ENCODE measurements around the gene SLC9A8. TPM values are rescaled to one million over a fixed set of nuclear protein-coding genes. Genes with fewer than 3 reads are reported as not detected.
A peak's percentile ranks its signal among the peaks of the same experiment; 100 is the strongest.

The SLC9A8 gene
- total and polyA plus RNA-seq, 9 of the 15 experiments (the other 6 are each of a cell fraction or from before 2014, with no cell fraction given), result 0.56 to 9.7 (median 5.0) TPM

- H3K4me2 ChIP-seq (ENCODE audit: insufficient read depth, low read length), result peak overlapping the region; percentile 71
- H3K4me3 ChIP-seq, result no peak overlapping the region
- WGBS (ENCODE audit: insufficient coverage, low coverage, missing lambda C conversion rate), result 5% methylated on average over 2 of the region's 2 CpGs
- no peaks in the 10 kb centered on the region for H3K36me3 ChIP-seq (ENCODE audit: control insufficient read depth, insufficient read depth, low read length)
- in situ Hi-C loops (cut with MboI) (no loop called here), intact Hi-C loops (cut with micrococcal nuclease) (loop anchor here (2.0 to 5.0 kb wide), 3 partner anchors 25 to 54 kb away; partner anchors contain the start of genes B4GALT5 and SLC9A8)
- peaks cover 34 to 65% of the 10 kb centered on the region in 2 experiments for H3K4me1 ChIP-seq (replicated peaks in 1 of 2; ENCODE audit: control insufficient read depth in 2 of 2, insufficient read depth in 2 of 2, low read length in 2 of 2)
- H3K27ac ChIP-seq (ENCODE audit: extremely low read depth, low read depth, low read length), result peak overlapping the region; percentile 97
- no peaks in the 10 kb centered on the region for H3K27me3 ChIP-seq (ENCODE audit: control insufficient read depth in 2 of 2, insufficient read depth in 2 of 2, low read length in 2 of 2)
- POLR2A ChIA-PET, result interaction anchor here (1.0 to 2.6 kb wide), 6 partner anchors 8 to 59 kb away, joined by 3 to 14 read pairs (median 6); no protein-coding TSS in a partner anchor
- peak; percentile 9 for ATAC-seq
- no TSS peak for BruUV-seq (replicated peaks)
- no peaks in the 10 kb centered on the region for H3K9me3 ChIP-seq (replicated peaks; ENCODE audit: control insufficient read depth, insufficient read depth, low read depth, low read length)
- DNase-seq (ENCODE audit: extremely low read depth in 1 of 4, low spot score in 3 of 4), result peak in 1 of 4 experiments; percentile 52
- H3K9me1 ChIP-seq (ENCODE audit: control insufficient read depth, insufficient read depth, low read length), result no peaks in the 10 kb centered on the region
- CTCF ChIA-PET (ENCODE audit: low intra/inter-chr PET ratio), result no interaction called here
- H3K9ac ChIP-seq (ENCODE audit: insufficient read depth in 1 of 2, low read depth in 2 of 2, low read length in 2 of 2), result peak overlapping the region; percentile 13 to 77; a peak in 3 of 4 replicates
- FAIRE-seq, result peak; percentile 52
- no peaks in the 10 kb centered on the region for H3K79me2 ChIP-seq (ENCODE audit: control insufficient read depth, insufficient read depth, low read length)
- H4K20me1 ChIP-seq (replicated peaks; ENCODE audit: control insufficient read depth, insufficient read depth, low read length), result no peaks in the 10 kb centered on the region
- peak overlapping the region; percentile 81 for H2AFZ ChIP-seq (ENCODE audit: low read depth, low read length)
- no peak for TF ChIP-seq TGIF2 (CRISPR knock-in tag; IDR thresholded peaks at IDR 0.05)
- TF ChIP-seq NR2C1 (IDR thresholded peaks at IDR 0.05), result 0 out of 2 replicates have a peak, but pooled peaks have one; percentile 19
- peak; percentile 51; the same call in 1 of the 2 replicates for TF ChIP-seq NR2C1 (tag; IDR thresholded peaks at IDR 0.05)
- TF ChIP-seq EGR1 (conservative IDR thresholded peaks at IDR 0.05), result peak; percentile 29; the same call in 1 of the 2 replicates
- peak; percentile 51; the same call in 1 of the 2 replicates for TF ChIP-seq NFIC (IDR thresholded peaks at IDR 0.05)
- TF ChIP-seq BRF2 (IDR thresholded peaks at IDR 0.05; ENCODE audit: borderline replicate concordance, insufficient read depth, insufficient read length), result no peak
- peak; percentile 27 to 40; a peak in 1 of 4 replicates for TF ChIP-seq MAZ (CRISPR knock-in tag; conservative IDR thresholded peaks at IDR 0.05 in 1 of 2, IDR thresholded peaks at IDR 0.05 in 1 of 2)
- peak; percentile 44 for TF ChIP-seq SMAD4 (CRISPR knock-in tag; conservative IDR thresholded peaks at IDR 0.05)
- TF ChIP-seq ZEB2 (IDR thresholded peaks at IDR 0.05), result peak; percentile 34; the same call in 1 of the 2 replicates
- no peak for TF ChIP-seq HSF4 (CRISPR knock-in tag; IDR thresholded peaks at IDR 0.05; ENCODE audit: borderline replicate concordance)
- peak; percentile 25 for TF ChIP-seq VEZF1 (CRISPR knock-in tag; IDR thresholded peaks at IDR 0.05)
- peak; percentile 23; the same call in 1 of the 2 replicates for TF ChIP-seq EP300 (IDR thresholded peaks at IDR 0.05; ENCODE audit: low read length)
- TF ChIP-seq ZNF408 (CRISPR knock-in tag; IDR thresholded peaks at IDR 0.05; ENCODE audit: low read depth), result no peak
- TF ChIP-seq TCF3 (CRISPR knock-in tag; IDR thresholded peaks at IDR 0.05), result peak; percentile 34; the same call in 1 of the 2 replicates
- TF ChIP-seq MNT (conservative IDR thresholded peaks at IDR 0.05), result peak in 1 of 2 experiments; percentile 26; a peak in 1 of 4 replicates
- TF ChIP-seq L3MBTL2 (IDR thresholded peaks at IDR 0.05), result peak; percentile 38; the same call in 1 of the 2 replicates
These were observed 46.6 kb upstream of the SLC9A8 start for GRCh38 chr20:49765846-49766541.

Data from K562 (cell line).